ENCODE results near the gene GSTO2.

GSTO2 gene

GRCh38 chr10:104250371-104250770 lies 18.6 kb upstream of the GSTO2 start:
- H3K79me2 ChIP-seq (ENCODE audit: insufficient read depth, low read length): peaks cover 12% of the 10 kb centered on the region
- H3K9me3 ChIP-seq (ENCODE audit: insufficient read depth, low read depth, low read length): no peaks in the 10 kb centered on the region
- no peak overlapping the region for H2AFZ ChIP-seq (ENCODE audit: low read length)
- H3K4me2 ChIP-seq (ENCODE audit: low read depth, low read length, poor library complexity, severe bottlenecking): no peak overlapping the region
- H3K9me2 ChIP-seq (replicated peaks; ENCODE audit: low read depth, low read length): no peaks in the 10 kb centered on the region
- no peak overlapping the region for H3K4me3 ChIP-seq (ENCODE audit: low read length, poor library complexity, severe bottlenecking)
- peaks cover 37% of the 10 kb centered on the region for H3K4me1 ChIP-seq (ENCODE audit: insufficient read depth, low read length, poor library complexity, severe bottlenecking)
- peaks cover 8% of the 10 kb centered on the region; the same call in 1 of the 2 replicates for H3F3A ChIP-seq (ENCODE audit: low read depth)
- no peak for TF ChIP-seq EZH2phosphoT487 (IDR thresholded peaks at IDR 0.05; ENCODE audit: borderline replicate concordance)
- no peak for TF ChIP-seq CTCF (conservative IDR thresholded peaks at IDR 0.05; ENCODE audit: low read length)
- no peaks in the 10 kb centered on the region for H3K36me3 ChIP-seq (ENCODE audit: insufficient read depth, low read length)
- H3K27me3 ChIP-seq (ENCODE audit: insufficient read depth, low read length, poor library complexity, severe bottlenecking): peaks cover 20% of the 10 kb centered on the region
- no peak overlapping the region for H3K9ac ChIP-seq (ENCODE audit: low read depth, low read length, poor library complexity, severe bottlenecking)
- peaks cover 1% of the 10 kb centered on the region for H4K20me1 ChIP-seq (ENCODE audit: insufficient read depth, low read length, poor library complexity, severe bottlenecking)

GRCh38 chr10:104251443-104251842 lies 17.5 kb upstream of the GSTO2 start:
- no peak overlapping the region for H3K4me3 ChIP-seq (ENCODE audit: low read length, poor library complexity, severe bottlenecking)
- H3K27me3 ChIP-seq (ENCODE audit: insufficient read depth, low read length, poor library complexity, severe bottlenecking): peaks cover 13% of the 10 kb centered on the region
- no peaks in the 10 kb centered on the region for H3K9me2 ChIP-seq (replicated peaks; ENCODE audit: low read depth, low read length)
- H3K4me2 ChIP-seq (ENCODE audit: low read depth, low read length, poor library complexity, severe bottlenecking): no peak overlapping the region
- H3K9me3 ChIP-seq (ENCODE audit: insufficient read depth, low read depth, low read length): no peaks in the 10 kb centered on the region
- H3F3A ChIP-seq (ENCODE audit: low read depth): peaks cover 8% of the 10 kb centered on the region; the same call in 1 of the 2 replicates
- no peaks in the 10 kb centered on the region for H3K36me3 ChIP-seq (ENCODE audit: insufficient read depth, low read length)
- TF ChIP-seq CTCF (conservative IDR thresholded peaks at IDR 0.05; ENCODE audit: low read length): no peak
- TF ChIP-seq EZH2phosphoT487 (IDR thresholded peaks at IDR 0.05; ENCODE audit: borderline replicate concordance): no peak
- H4K20me1 ChIP-seq (ENCODE audit: insufficient read depth, low read length, poor library complexity, severe bottlenecking): peaks cover 11% of the 10 kb centered on the region
- H3K79me2 ChIP-seq (ENCODE audit: insufficient read depth, low read length): peaks cover 23% of the 10 kb centered on the region
- no peak overlapping the region for H2AFZ ChIP-seq (ENCODE audit: low read length)
- H3K4me1 ChIP-seq (ENCODE audit: insufficient read depth, low read length, poor library complexity, severe bottlenecking): peaks cover 48% of the 10 kb centered on the region
- H3K9ac ChIP-seq (ENCODE audit: low read depth, low read length, poor library complexity, severe bottlenecking): no peak overlapping the region

GRCh38 chr10:104252368-104252767 lies 16.6 kb upstream of the GSTO2 start:
- Histone ChIP-seq H2AFZ (ENCODE audit: low read length) (no peak overlapping the region), H3K9ac (ENCODE audit: low read depth, low read length, poor library complexity, severe bottlenecking) (no peak overlapping the region), H4K20me1 (ENCODE audit: insufficient read depth, low read length, poor library complexity, severe bottlenecking) (peaks cover 18% of the 10 kb centered on the region), H3K4me1 (ENCODE audit: insufficient read depth, low read length, poor library complexity, severe bottlenecking) (peaks cover 51% of the 10 kb centered on the region), H3F3A (ENCODE audit: low read depth) (peaks cover 3% of the 10 kb centered on the region; the same call in 1 of the 2 replicates), H3K27me3 (ENCODE audit: insufficient read depth, low read length, poor library complexity, severe bottlenecking) (peaks cover 10% of the 10 kb centered on the region), H3K9me2 (replicated peaks; ENCODE audit: low read depth, low read length) (no peaks in the 10 kb centered on the region), H3K36me3 (ENCODE audit: insufficient read depth, low read length) (no peaks in the 10 kb centered on the region), H3K4me3 (ENCODE audit: low read length, poor library complexity, severe bottlenecking) (no peak overlapping the region), H3K4me2 (ENCODE audit: low read depth, low read length, poor library complexity, severe bottlenecking) (no peak overlapping the region), H3K79me2 (ENCODE audit: insufficient read depth, low read length) (peaks cover 32% of the 10 kb centered on the region), H3K9me3 (ENCODE audit: insufficient read depth, low read depth, low read length) (no peaks in the 10 kb centered on the region)
- no peak for TF ChIP-seq CTCF (conservative IDR thresholded peaks at IDR 0.05; ENCODE audit: low read length)
- no peak for TF ChIP-seq EZH2phosphoT487 (IDR thresholded peaks at IDR 0.05; ENCODE audit: borderline replicate concordance)

All from Loucy (cell line).